H54 (cell line): ENCODE results near the gene MGST2.

Experiments used
- DNase-seq: peaks from one replicate; pipeline ENCODE4 v3.0.0; 2011; ENCODE audit warnings: low spot score, mixed read lengths; ENCODE audit not compliant: insufficient read length
- FAIRE-seq: peaks from 3 replicates; lab custom pipeline; 2011; peaks lifted over from hg19 to GRCh38; lab: Jason Lieb, UNC
- POLR2A ChIP-seq: IDR thresholded peaks from 2 replicates; pipeline ENCODE4 v1.6.1; 2011; ENCODE audit warnings: low read depth, mild to moderate bottlenecking, low read length

Gene MGST2

DNA sequence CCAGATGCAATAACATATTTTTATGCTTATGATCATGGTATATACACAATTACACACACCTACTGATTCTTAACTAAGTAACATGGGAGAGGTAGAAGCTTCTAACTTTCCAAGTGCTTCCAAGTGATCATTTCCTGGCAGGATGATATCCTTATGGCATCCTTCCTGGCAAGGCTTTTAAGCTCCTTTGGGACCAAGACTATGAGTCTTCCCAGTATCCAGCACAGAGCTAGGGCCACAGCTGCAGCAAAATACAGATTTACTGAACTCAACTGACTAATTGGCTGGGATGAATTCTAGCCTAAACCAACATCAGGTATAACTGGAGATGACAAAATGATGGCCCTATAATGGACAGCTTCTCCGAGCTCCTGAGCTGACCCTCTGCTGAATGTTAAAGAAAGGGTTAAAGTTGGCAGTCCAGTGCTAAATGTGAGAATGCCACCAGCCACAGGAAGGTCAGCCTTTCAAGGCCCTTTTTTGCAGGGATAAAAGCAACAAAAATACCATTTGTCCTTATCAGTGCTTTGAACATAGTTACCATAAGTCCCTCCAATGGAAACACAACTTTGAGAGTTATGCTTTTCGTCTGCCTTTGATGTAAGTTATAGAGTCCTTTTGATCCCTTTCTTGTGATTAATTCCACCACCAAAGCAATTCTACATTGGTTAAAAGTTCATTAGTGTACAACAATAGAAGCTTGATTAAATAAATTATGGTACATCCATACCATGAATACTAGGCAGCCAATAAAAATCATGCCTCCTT, 73.4 kb downstream of the MGST2 start:
- DNase-seq, result no peak
- no peak for FAIRE-seq
- no peak for TF ChIP-seq POLR2A

DNA sequence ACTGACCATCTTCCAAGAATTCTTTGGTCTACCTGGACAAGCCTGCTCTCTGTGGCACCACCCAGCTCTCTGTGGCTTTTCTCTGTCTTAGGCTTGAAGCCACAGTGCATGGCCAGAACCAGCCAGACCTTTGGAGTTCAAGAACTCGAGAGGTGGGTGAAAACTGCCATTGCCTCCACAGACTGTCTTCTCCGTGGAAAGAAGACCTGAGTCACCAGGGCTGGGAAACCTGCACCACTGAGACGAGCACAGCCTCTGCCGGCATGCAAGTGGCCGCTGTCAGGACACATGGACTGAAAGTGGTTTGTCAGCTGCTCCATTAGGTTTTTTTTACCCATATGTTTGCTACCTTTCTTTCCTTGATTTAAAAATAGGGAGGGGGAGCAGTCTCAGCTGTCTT, 74.5 kb downstream of the MGST2 start:
- no peak for FAIRE-seq
- no peak for DNase-seq
- no peak for TF ChIP-seq POLR2A

DNA sequence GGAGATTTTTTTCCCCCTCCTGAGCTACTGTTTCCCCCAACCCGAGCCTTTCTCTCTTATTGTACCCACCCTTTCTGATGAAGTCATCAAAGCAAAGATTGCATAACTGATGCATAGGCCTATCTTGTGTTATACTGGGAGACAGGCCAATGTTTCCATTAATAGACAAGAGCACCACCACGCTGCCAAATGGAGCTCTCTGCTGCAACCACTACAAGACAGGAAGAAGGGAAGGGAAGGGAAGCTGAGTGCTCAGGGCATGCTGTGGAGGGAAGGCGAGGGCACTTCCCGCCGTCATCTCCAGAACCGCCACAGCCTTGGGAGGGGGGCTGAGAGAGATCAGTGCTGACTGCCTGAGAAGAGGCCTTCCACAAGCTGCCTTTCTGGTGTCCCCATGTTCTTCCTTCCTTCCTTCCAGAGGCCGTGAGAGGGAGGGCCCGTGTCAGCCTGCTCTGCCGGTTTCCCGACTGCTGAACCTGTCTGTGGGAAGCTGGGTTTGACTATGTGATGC, 75.0 kb downstream of the MGST2 start:
- DNase-seq, result no peak
- TF ChIP-seq POLR2A, result no peak
- FAIRE-seq, result no peak

DNA sequence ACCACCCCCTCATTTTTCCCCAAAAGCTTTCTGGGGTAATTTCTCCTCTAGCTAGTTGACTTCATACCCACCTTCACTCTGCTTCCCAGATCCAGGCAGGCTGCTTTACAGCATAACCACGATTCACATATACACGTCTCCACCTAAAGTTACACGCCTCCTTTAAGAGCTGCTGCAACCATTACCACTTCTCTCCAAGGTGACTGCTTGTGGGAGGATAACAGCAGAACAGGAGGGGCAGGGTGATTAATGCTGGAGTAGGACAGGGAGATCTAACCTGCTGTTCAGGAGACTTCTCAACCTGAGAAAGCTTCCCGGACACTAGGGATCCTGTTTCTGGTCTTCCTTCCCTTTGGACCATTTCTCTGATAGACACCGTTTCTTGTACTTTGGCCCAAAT, 77.4 kb downstream of the MGST2 start:
- no peak for TF ChIP-seq POLR2A
- DNase-seq (no peak), FAIRE-seq (no peak)

DNA sequence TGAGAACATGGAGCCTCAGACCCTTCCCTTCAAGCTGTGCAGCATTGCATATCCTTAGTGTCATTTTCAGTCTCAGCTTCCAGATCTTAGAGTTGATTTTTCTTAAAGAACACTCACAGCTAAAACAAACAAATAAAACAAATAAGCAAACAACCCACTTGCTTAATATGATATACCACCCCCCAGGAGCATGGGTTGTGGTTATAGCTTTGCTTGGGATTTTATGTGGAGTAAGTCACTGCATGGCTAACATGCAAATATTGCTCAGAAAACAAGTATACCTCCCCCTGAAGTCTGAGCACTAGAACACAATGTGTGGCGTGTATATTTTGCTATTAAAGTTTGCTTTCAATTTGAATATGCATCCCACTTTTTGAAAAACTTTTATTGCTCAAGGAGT, 78.6 kb downstream of the MGST2 start:
- DNase-seq (no peak), FAIRE-seq (no peak)
- no peak for TF ChIP-seq POLR2A

DNA sequence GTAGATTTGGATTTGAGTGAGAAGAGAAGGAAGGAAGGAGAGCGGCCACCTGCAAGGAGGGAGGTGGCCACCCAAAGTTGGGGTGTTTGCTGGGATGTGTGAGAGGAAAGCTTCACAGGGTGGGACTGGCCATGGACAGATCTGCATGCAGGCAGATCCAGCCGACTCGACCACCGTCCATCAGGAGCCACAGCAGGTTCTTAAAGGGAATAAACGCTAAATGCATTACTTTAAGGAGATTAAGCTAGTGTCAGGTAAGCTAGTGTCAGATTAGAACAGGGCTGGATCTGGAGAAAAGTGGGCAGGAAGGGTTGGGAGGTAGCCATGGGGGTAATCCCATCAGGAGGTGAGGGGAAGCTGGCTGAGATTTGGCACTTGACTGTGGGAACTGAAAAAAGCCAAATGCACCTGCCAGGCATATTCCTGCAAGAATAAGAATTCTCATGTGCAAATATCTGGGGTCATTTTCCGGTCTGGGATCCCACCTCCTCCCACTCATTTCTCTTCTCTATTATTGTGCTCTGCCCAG, 79.6 kb downstream of the MGST2 start:
- TF ChIP-seq POLR2A, result no peak
- FAIRE-seq, result no peak
- DNase-seq, result no peak

DNA sequence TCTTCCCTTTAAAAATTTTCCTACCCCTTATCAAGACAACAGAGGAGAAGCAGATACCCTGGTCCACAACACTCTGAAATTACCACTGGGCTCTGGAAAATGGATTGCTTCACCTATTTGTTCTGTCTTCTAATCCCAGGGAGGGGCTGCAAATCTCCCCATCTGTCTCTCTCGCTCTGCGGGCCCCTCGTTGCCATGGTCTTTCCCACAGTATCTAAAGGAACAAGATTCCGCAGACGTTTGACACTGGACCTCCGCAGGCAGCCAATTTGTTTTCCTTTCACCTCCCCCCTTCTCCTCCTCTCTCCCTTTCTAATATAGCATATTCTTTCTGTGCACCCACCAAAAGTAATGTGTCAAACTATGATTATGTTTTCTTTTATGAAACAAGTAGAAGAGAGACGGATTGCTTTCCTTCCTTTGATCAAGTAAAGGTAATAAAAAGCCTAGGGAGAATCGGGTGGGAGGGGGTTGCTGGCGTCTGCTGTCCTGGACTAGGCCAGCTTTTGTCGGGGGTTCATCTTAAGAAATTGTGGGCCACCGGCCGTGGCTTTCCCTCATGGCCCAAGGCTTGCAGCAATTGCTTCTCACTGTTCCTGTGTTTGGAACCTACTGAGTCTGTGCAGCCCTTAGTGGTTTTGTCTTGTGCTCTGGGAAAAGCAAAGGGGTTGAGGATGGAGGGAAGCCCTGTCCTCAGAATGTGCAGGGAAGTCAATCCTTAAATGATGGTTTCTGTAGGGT, 81.0 kb downstream of the MGST2 start:
- DNase-seq, result no peak
- FAIRE-seq, result no peak
- TF ChIP-seq POLR2A, result no peak

DNA sequence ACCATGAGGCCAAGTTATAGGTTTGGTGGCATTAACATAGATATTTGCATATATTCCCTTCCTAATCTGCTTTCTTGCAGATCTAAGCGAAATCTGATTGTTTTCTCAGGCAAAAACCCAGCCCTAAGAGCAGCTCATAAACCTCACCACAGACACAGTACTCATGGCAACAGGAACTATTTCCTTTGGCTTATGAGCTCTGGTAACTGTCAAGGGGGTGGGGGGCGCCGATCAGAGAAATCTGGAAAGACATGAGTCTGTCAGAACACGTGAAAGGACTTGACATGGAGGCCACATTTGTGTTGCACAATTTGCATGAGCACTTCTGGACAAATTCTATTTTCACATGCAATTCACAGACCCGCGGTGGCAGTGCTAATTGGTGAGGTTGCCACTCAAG, 83.7 kb downstream of the MGST2 start:
- TF ChIP-seq POLR2A, result no peak
- FAIRE-seq (no peak), DNase-seq (no peak)

DNA sequence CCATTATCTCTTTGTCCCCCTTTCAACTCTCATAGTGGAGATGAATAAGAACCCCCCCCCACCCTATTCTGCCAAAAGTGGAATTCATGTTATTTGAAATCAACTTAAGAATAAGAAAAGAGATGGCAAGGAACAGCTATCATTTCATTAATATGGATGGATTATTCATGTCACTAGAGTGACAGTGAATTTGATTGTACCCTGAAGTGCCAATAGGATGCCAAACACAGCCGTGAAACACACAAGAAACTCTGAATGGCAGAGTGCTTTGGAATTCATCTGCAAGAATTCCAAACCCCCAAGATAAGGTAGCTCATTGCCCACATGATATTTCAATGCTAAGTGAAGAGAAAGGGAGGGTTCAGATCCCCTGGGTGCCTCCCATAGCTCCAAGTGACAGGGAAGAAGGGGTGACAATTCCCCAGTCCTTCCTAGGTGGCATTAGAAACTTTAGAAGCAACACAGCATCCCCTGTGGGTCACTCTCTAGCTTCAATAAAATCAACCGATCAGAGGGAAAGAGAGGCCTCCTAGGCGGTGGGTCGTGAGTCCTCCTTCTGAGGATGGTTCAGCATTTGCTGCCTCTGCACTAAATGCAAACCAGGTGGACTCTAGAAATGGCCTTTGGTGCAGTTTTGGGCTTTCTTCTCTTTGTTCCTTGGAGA, 84.3 kb downstream of the MGST2 start:
- no peak for TF ChIP-seq POLR2A
- DNase-seq, result no peak
- no peak for FAIRE-seq

DNA sequence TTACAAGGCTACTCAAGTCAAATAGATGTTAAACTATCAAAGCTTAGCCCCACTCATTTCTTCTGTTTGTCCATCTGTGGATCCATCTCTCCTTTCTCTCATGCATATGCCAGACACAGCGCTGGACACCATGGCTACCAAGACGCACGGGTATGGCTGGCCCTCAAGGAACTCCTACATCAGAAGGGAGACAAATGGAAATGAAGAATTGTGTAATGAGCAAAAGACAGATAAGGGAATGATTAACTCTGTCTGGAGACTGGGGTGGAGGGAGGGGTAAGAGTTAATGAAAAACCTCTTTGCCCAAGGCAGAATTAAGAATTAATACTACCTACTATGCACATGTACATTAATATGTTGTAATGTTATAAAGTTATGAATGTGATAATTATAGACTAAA, 88.1 kb downstream of the MGST2 start:
- no peak for DNase-seq
- no peak for FAIRE-seq
- TF ChIP-seq POLR2A, result no peak
